HCT116 (cell line): ENCODE data around the gene KRTAP9-7. TPM values are rescaled to one million over a fixed set of nuclear protein-coding genes. Genes with fewer than 3 reads are reported as not detected.

Experiments used
- ATAC-seq: fragments of 200-7000 bp; cut with Tn5 transposase; 2 replicates; pipeline ENCODE4 v1.9.1; 2020; ENCODE audit warnings: mild to moderate bottlenecking, moderate library complexity
- BruUV-seq: library from RNA; stranded (reverse); fragments of 400-500 nt; replicated peaks from 2 replicates; lab custom pipeline; 2021; lab: Mats Ljungman, UMichigan
- CTCF ChIA-PET: fragments of 300-600 bp; sonication (Branson Sonifier 250); formaldehyde crosslinking; loops from one replicate; lab custom pipeline; 2021; ENCODE audit warnings: antibody characterized with exemption; lab: Charles Lee
- POLR2A ChIA-PET: fragments of 300-600, 350-600 bp; sonication (Branson Sonifier 250); formaldehyde crosslinking; loops from one replicate; lab custom pipeline; 2021; ENCODE audit warnings: antibody characterized with exemption; lab: Charles Lee
- RAD21 ChIA-PET, 2 experiments: fragments of 300-600 bp; sonication (Branson Sonifier 250); formaldehyde crosslinking; loops; one replicate each; lab custom pipeline; 2023; ENCODE audit warnings: low total read pairs in 2 of 2; ENCODE audit not compliant: uncharacterized antibody in 2 of 2, unreplicated experiment in 2 of 2, low non-redundant PET in 1 of 2; lab: Charles Lee
- DNase-seq: peaks from one replicate; pipeline ENCODE4 v3.0.0-alpha.2; 2010; ENCODE audit warnings: low read depth, low spot score
- H2AFZ ChIP-seq: fragments of 200-600 bp; shearing (Covaris generic), sonication (generic); 2 replicates; pipeline ENCODE4 v1.6.1; 2017; ENCODE audit warnings: low read depth, mixed run types, mixed read lengths, antibody characterized with exemption, low read length; ENCODE audit not compliant: poor library complexity, severe bottlenecking
- H3K27ac ChIP-seq: 2 replicates; pipeline ENCODE4 v1.5.1; 2012; ENCODE audit warnings: low read depth, low read length
- H3K27me3 ChIP-seq: fragments of 200-600 bp; sonication (generic); 2 replicates; pipeline ENCODE4 v1.6.1; 2016; ENCODE audit warnings: mixed run types, low read length, mixed read lengths; ENCODE audit not compliant: insufficient read depth
- H3K36me3 ChIP-seq, 2 experiments: fragments of 200-500 bp in 1 of 2; fragments of 200-600 bp in 1 of 2; sonication (Bioruptor generic) in 1 of 2; sonication (generic) in 1 of 2; 2 replicates each; pipeline versions ENCODE4 v1.5.1 to v1.6.1; 2014 to 2016; ENCODE audit warnings: low read length in 2 of 2, inconsistent platforms in 1 of 2, mixed read lengths in 1 of 2, mixed run types in 1 of 2; ENCODE audit not compliant: insufficient read depth in 2 of 2, control insufficient read depth in 1 of 2
- H3K4me1 ChIP-seq, 2 experiments: fragments of 200-600 bp in 1 of 2; sonication (generic) in 1 of 2; 2 replicates each; pipeline versions ENCODE4 v1.5.1 to v1.6.1; 2012 to 2017; ENCODE audit warnings: low read length in 2 of 2, inconsistent platforms in 1 of 2, mild to moderate bottlenecking in 1 of 2, mixed read lengths in 1 of 2, mixed run types in 1 of 2, moderate library complexity in 1 of 2; ENCODE audit not compliant: insufficient read depth in 2 of 2, control insufficient read depth in 1 of 2
- H3K4me2 ChIP-seq: fragments of 200-600 bp; sonication (generic); 2 replicates; pipeline ENCODE4 v1.6.1; 2017; ENCODE audit warnings: mixed run types, low read length, mixed read lengths
- H3K4me3 ChIP-seq, 2 experiments: fragments of 200-600 bp in 1 of 2; sonication (generic) in 1 of 2; replicated peaks in 1 of 2; 2 replicates each; pipeline ENCODE4 v1.5.1; 2011 to 2016; ENCODE audit warnings: low read length in 2 of 2, control low read depth in 1 of 2, low read depth in 1 of 2, mild to moderate bottlenecking in 1 of 2, mixed read lengths in 1 of 2, mixed run types in 1 of 2
- H3K79me2 ChIP-seq: fragments of 200-600 bp; sonication (generic); 2 replicates; pipeline ENCODE4 v1.6.1; 2017; ENCODE audit warnings: mild to moderate bottlenecking, mixed run types, low read length, moderate library complexity, mixed read lengths; ENCODE audit not compliant: insufficient read depth
- H3K9ac ChIP-seq: fragments of 200-600 bp; sonication (generic); 2 replicates; pipeline ENCODE4 v1.6.1; 2016; ENCODE audit warnings: low read length, mixed read lengths
- H3K9me2 ChIP-seq: fragments of 200-600 bp; sonication (generic), shearing (Covaris generic); 2 replicates; pipeline ENCODE4 v1.6.1; 2017; ENCODE audit warnings: mixed run types, mild to moderate bottlenecking, moderate library complexity; ENCODE audit not compliant: insufficient read depth
- H3K9me3 ChIP-seq, 2 experiments: fragments of 200-500 bp in 1 of 2; fragments of 200-600 bp in 1 of 2; sonication (Bioruptor generic) in 1 of 2; sonication (generic) in 1 of 2; 2 replicates each; pipeline ENCODE4 v1.6.1; 2014 to 2017; ENCODE audit warnings: low read length in 2 of 2, mixed read lengths in 2 of 2, inconsistent platforms in 1 of 2, low read depth in 1 of 2, mild to moderate bottlenecking in 1 of 2, mixed run types in 1 of 2, moderate library complexity in 1 of 2; ENCODE audit not compliant: control insufficient read depth in 1 of 2, insufficient read depth in 1 of 2
- H4K20me1 ChIP-seq: fragments of 200-600 bp; sonication (generic), shearing (Covaris generic); 2 replicates; pipeline ENCODE4 v1.6.1; 2017; ENCODE audit warnings: mixed run types, mild to moderate bottlenecking, moderate library complexity; ENCODE audit not compliant: insufficient read depth
- ATF3 ChIP-seq: IDR thresholded peaks from 2 replicates; pipeline ENCODE4 v1.6.1; 2012
- CBX3 ChIP-seq: IDR thresholded peaks from 2 replicates; pipeline ENCODE4 v1.6.1; 2012; ENCODE audit warnings: low read depth
- CEBPB ChIP-seq: IDR thresholded peaks from 2 replicates; pipeline ENCODE4 v1.6.1; 2012; ENCODE audit warnings: low read depth
- CTCF ChIP-seq, 3 experiments: fragments of 200-600 bp in 1 of 3; sonication (generic) in 1 of 3; IDR thresholded peaks in 2 of 3; conservative IDR thresholded peaks in 1 of 3; 2 replicates each; pipeline ENCODE4 v1.5.1; 2012 to 2017; ENCODE audit warnings: low read depth in 2 of 3, low read length in 2 of 3, antibody characterized with exemption in 1 of 3, borderline replicate concordance in 1 of 3, control low read depth in 1 of 3, mild to moderate bottlenecking in 1 of 3, mixed read lengths in 1 of 3, mixed run types in 1 of 3, moderate library complexity in 1 of 3; ENCODE audit not compliant: insufficient read depth in 1 of 3
- EGR1 ChIP-seq: IDR thresholded peaks from 2 replicates; pipeline ENCODE4 v1.6.1; 2012; ENCODE audit warnings: low read depth
- ELF1 ChIP-seq: IDR thresholded peaks from 2 replicates; pipeline ENCODE4 v1.6.1; 2012; ENCODE audit warnings: low read depth, borderline replicate concordance
- EZH2phosphoT487 ChIP-seq: fragments of 200-600 bp; IDR thresholded peaks from 2 replicates; pipeline ENCODE4 v1.6.1; 2018; ENCODE audit warnings: antibody characterized with exemption, borderline replicate concordance
- FOSL1 ChIP-seq: IDR thresholded peaks from 2 replicates; pipeline ENCODE4 v1.6.1; 2012; ENCODE audit warnings: low read depth
- JUND ChIP-seq: IDR thresholded peaks from 2 replicates; pipeline ENCODE4 v1.6.1; 2012
- POLR2AphosphoS5 ChIP-seq: IDR thresholded peaks from 2 replicates; pipeline ENCODE4 v1.6.1; 2011; ENCODE audit warnings: mild to moderate bottlenecking, low read depth, low read length, moderate library complexity
- RAD21 ChIP-seq: IDR thresholded peaks from 2 replicates; pipeline ENCODE4 v1.6.1; 2012; ENCODE audit warnings: low read depth, mild to moderate bottlenecking
- REST ChIP-seq: IDR thresholded peaks from 2 replicates; pipeline ENCODE4 v1.6.1; 2012; ENCODE audit warnings: low read depth
- SIN3A ChIP-seq: IDR thresholded peaks from 2 replicates; pipeline ENCODE4 v1.6.1; 2012; ENCODE audit warnings: low read depth
- SP1 ChIP-seq: IDR thresholded peaks from 2 replicates; pipeline ENCODE4 v1.6.1; 2012; ENCODE audit warnings: low read depth
- SRF ChIP-seq: IDR thresholded peaks from 2 replicates; pipeline ENCODE4 v1.6.1; 2012; ENCODE audit warnings: low read depth
- TCF7L2 ChIP-seq: IDR thresholded peaks from 2 replicates; pipeline ENCODE4 v1.7.0; 2011; ENCODE audit warnings: borderline replicate concordance, inconsistent platforms; ENCODE audit not compliant: insufficient read depth, insufficient read length; ENCODE audit errors: extremely low read depth
- YY1 ChIP-seq: IDR thresholded peaks from 2 replicates; pipeline ENCODE4 v1.6.1; 2011; ENCODE audit warnings: low read length, low read depth, moderate library complexity, mild to moderate bottlenecking; ENCODE audit not compliant: insufficient replicate concordance; ENCODE audit errors: extremely low read depth
- ZFX ChIP-seq: fragments of 450-650 bp; IDR thresholded peaks from 2 replicates; pipeline ENCODE4 v1.6.1; 2017
- ZNF274 ChIP-seq: fragments of 200-500 bp; sonication (Bioruptor generic); IDR thresholded peaks from 2 replicates; pipeline ENCODE4 v1.6.1; 2014; ENCODE audit warnings: mild to moderate bottlenecking, low read depth, low read length, inconsistent platforms
- intact Hi-C: fragments of 100-400 bp; cut with micrococcal nuclease; formaldehyde crosslinking; loops from 2 replicates; pipeline ENCODE4 v1.10.0; 2022
- total RNA-seq: library from RNA; stranded (reverse); gene quantifications from one replicate; pipeline ENCODE4 v1.2.1, GENCODE V29; 2021; ENCODE audit not compliant: unreplicated experiment

KRTAP9-7 gene
- total RNA-seq, 1 experiment from 2014 or later = not detected

DNA sequence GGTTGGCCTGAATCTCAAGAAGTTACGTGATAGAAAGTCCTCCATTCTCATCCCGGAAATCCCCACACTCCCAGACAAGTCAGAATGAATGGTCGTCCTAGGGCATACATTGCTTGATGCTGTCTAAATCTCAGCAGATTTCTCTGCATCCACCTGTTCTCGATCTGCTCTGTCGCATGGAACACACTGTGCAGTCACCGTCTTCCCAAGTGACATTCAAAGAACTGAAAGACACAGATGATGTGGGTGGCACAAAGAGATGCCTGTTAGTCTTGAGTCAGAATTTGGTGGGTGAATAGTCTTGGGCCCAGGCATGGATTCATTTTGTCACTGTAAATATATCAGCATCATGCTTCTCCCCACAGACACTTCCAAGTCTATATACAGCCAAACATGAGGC lies 43.8 kb upstream of the KRTAP9-7 start:
- intact Hi-C loops = no loop called here
- Histone ChIP-seq H3K27ac (no peak overlapping the region), H3K4me1 (no peaks in the 10 kb centered on the region), H4K20me1 (no peaks in the 10 kb centered on the region), H3K9me3 (no peaks in the 10 kb centered on the region), H3K9ac (no peak overlapping the region), H3K27me3 (no peaks in the 10 kb centered on the region), H3K4me3 (no peak overlapping the region), H3K36me3 (no peaks in the 10 kb centered on the region), H3K79me2 (no peaks in the 10 kb centered on the region), H2AFZ (no peak overlapping the region), H3K9me2 (no peaks in the 10 kb centered on the region), H3K4me2 (no peak overlapping the region)
- BruUV-seq = no TSS peak
- no peak for ATAC-seq
- no peak for DNase-seq
- RAD21 ChIA-PET = no interaction called here
- TF ChIP-seq ELF1 (no peak), POLR2AphosphoS5 (no peak), ZFX (no peak), TCF7L2 (no peak), CEBPB (no peak), YY1 (no peak), ZNF274 (no peak), SP1 (no peak), EGR1 (no peak), REST (no peak), FOSL1 (no peak), RAD21 (no peak), SRF (no peak), EZH2phosphoT487 (no peak), CBX3 (no peak), SIN3A (no peak), CTCF (IDR thresholded peaks at IDR 0.05 in 2 of 3, conservative IDR thresholded peaks at IDR 0.05 in 1 of 3; ENCODE audit: borderline replicate concordance in 1 of 3, insufficient read depth in 1 of 3, low read depth in 2 of 3, low read length in 2 of 3) (no peak), JUND (no peak), ATF3 (no peak)
- POLR2A ChIA-PET = no interaction called here
- CTCF ChIA-PET = no interaction called here
